ENCODE data around the gene BCAS1. TPM values are rescaled to one million over a fixed set of nuclear protein-coding genes. Genes with fewer than 3 reads are reported as not detected.

BCAS1 gene
- total and polyA plus RNA-seq, 3 donors from 2014 or later = 2.4 to 8.8 (median 3.3) TPM

GRCh38 chr20:54027704-54028103 is 42.7 kb downstream of the BCAS1 start:
- TF ChIP-seq CTCF (IDR thresholded peaks at IDR 0.05) (no peak), POLR2A (IDR thresholded peaks at IDR 0.05) (no peak)
- H3K27me3 ChIP-seq = no peaks in the 10 kb centered on the region
- H3K27ac ChIP-seq = no peak overlapping the region
- H3K36me3 ChIP-seq (ENCODE audit: low read depth, missing control alignments) = no peaks in the 10 kb centered on the region
- intact Hi-C loops (cut with DNase I; ENCODE audit: low total_unique reads) = no loop called here
- no peak for DNase-seq
- no peaks in the 10 kb centered on the region for H3K9me3 ChIP-seq
- no peak overlapping the region for H3K4me3 ChIP-seq
- no peaks in the 10 kb centered on the region for H3K4me1 ChIP-seq
- WGBS, 2 donors = 72 to 83% methylated on average over 4 of the region's 4 CpGs

GRCh38 chr20:54026295-54027064 is 43.9 kb downstream of the BCAS1 start:
- TF ChIP-seq CTCF (IDR thresholded peaks at IDR 0.05) = no peak
- TF ChIP-seq POLR2A (IDR thresholded peaks at IDR 0.05) = no peak
- no peaks in the 10 kb centered on the region for H3K4me1 ChIP-seq
- H3K36me3 ChIP-seq (ENCODE audit: low read depth, missing control alignments) = no peaks in the 10 kb centered on the region
- no peaks in the 10 kb centered on the region for H3K9me3 ChIP-seq
- no peaks in the 10 kb centered on the region for H3K27me3 ChIP-seq
- intact Hi-C loops (cut with DNase I; ENCODE audit: low total_unique reads) = no loop called here
- WGBS, 2 donors = 82 to 91% methylated on average over 8 of the region's 8 CpGs
- H3K27ac ChIP-seq = no peak overlapping the region
- no peak for DNase-seq
- H3K4me3 ChIP-seq = no peak overlapping the region

GRCh38 chr20:54025251-54025771 is 45.1 kb downstream of the BCAS1 start:
- no peak for DNase-seq
- Histone ChIP-seq H3K27ac (no peak overlapping the region), H3K4me1 (no peaks in the 10 kb centered on the region), H3K36me3 (ENCODE audit: low read depth, missing control alignments) (no peaks in the 10 kb centered on the region), H3K9me3 (no peaks in the 10 kb centered on the region), H3K4me3 (no peak overlapping the region), H3K27me3 (no peaks in the 10 kb centered on the region)
- TF ChIP-seq CTCF (IDR thresholded peaks at IDR 0.05) = no peak
- TF ChIP-seq POLR2A (IDR thresholded peaks at IDR 0.05) = no peak
- intact Hi-C loops (cut with DNase I; ENCODE audit: low total_unique reads) = no loop called here
- 65 to 67% methylated on average over 3 of the region's 3 CpGs for WGBS, 2 donors

DNA sequence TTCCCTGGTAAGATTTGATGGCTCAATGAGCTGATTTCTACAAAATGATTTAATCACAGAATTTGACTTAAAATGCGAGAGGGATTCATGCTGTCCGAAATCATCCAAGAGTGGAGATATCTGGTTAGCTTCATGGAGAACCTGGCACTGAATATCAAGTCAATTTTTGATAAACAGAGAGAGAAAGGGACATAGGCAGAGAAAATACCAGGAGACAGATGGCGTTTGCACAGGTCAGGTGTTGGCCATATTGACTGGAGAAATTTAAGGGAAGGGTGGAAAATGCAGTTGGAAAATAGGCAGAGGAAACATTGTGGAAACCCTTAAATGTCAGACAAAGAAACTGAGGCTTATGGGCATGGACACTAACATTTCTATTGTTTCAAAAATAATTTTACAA is 47.0 kb downstream of the BCAS1 start:
- no peak for DNase-seq
- Histone ChIP-seq H3K9me3 (no peaks in the 10 kb centered on the region), H3K4me3 (no peak overlapping the region), H3K27me3 (no peaks in the 10 kb centered on the region), H3K4me1 (no peaks in the 10 kb centered on the region), H3K36me3 (ENCODE audit: low read depth, missing control alignments) (no peaks in the 10 kb centered on the region), H3K27ac (no peak overlapping the region)
- no peak for TF ChIP-seq POLR2A (IDR thresholded peaks at IDR 0.05)
- no peak for TF ChIP-seq CTCF (IDR thresholded peaks at IDR 0.05)
- intact Hi-C loops (cut with DNase I; ENCODE audit: low total_unique reads) = no loop called here
- 95 to 96% methylated on average over 3 of the region's 3 CpGs for WGBS, 2 donors
